ENCODE results near the gene WFS1. TPM values are rescaled to one million over a fixed set of nuclear protein-coding genes. Genes with fewer than 3 reads are reported as not detected.

The WFS1 gene
- total and polyA plus RNA-seq, 2 donors (not counting 3 experiments of a cell fraction or from before 2014, with no cell fraction given), result 48.2 to 70.0 TPM

DNA sequence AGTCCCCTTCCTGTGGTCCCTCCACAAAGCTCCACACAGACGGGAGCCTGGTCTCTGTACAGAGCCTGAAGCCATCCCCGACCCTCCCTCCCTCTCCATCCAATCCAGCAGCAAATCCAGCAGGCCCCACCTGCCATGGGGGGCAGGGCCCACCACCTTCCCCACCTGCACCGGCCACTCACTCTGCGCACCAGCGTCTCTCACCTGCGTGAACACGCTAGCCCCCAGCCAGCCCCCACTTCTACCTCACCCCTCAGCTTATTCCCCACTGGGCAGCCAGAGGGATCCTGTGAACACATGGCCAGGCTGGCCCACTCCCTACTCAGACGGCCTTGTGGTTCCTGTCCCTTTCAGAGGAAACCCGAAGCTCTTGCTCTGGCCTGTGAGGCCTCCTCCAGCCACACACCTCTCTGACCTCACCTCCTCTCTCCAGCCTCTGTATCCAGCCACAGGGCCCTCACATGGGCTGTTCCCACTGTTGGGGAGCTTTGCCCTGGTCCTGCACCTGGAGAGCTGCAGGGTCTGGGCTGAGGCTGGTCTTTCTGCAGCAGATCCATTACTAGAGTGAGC, 70.9 kb downstream of the WFS1 start:
- Histone ChIP-seq H4K20me1 (replicated peaks; ENCODE audit: control insufficient read depth, extremely low read depth, insufficient read depth, low read length) (no peaks in the 10 kb centered on the region), H3K4me2 (ENCODE audit: insufficient read depth, low read length) (no peak overlapping the region), H3K9ac (replicated peaks; ENCODE audit: extremely low read depth, insufficient read depth, low read length) (no peak overlapping the region), H3K4me3 (replicated peaks in 1 of 3; ENCODE audit: insufficient read depth in 1 of 3, low read depth in 1 of 3, low read length in 3 of 3) (no peak overlapping the region), H3K4me1 (ENCODE audit: control insufficient read depth, extremely low read depth, insufficient read depth, low read length) (no peaks in the 10 kb centered on the region), H3K27ac (ENCODE audit: insufficient read depth, low read depth, low read length) (no peak overlapping the region), H3K27me3 (ENCODE audit: control insufficient read depth in 2 of 2, insufficient read depth in 2 of 2, low read length in 2 of 2) (peaks cover 3% of the 10 kb centered on the region in 2 experiments), H3K36me3 (ENCODE audit: control insufficient read depth in 2 of 2, extremely low read depth in 1 of 2, insufficient read depth in 2 of 2, low read length in 2 of 2) (no peaks in the 10 kb centered on the region), H3K9me1 (replicated peaks; ENCODE audit: control insufficient read depth, extremely low read depth, insufficient read depth, low read length) (no peaks in the 10 kb centered on the region), H3K79me2 (ENCODE audit: control insufficient read depth, insufficient read depth, low read length) (no peaks in the 10 kb centered on the region), H3K9me3 (replicated peaks; ENCODE audit: control insufficient read depth, insufficient read depth, low read length) (no peaks in the 10 kb centered on the region), H2AFZ (ENCODE audit: low read depth, low read length) (no peak overlapping the region)
- FAIRE-seq (no peak), DNase-seq (ENCODE audit: low read depth, low spot score) (no peak)
- BruUV-seq (replicated peaks), result no TSS peak
- dilution Hi-C loops (cut with MboI; ENCODE audit: extremely low pct_ligation_motif_present, low sequenced_read_pairs) (no loop called here), intact Hi-C loops (cut with micrococcal nuclease) (no loop called here)
- POLR2A ChIA-PET, result no interaction called here
- CTCF ChIA-PET, result interaction anchor here (3.6 to 5.1 kb wide), 2 partner anchors 9 to 13 kb away, joined by 13 to 24 read pairs; no protein-coding TSS in a partner anchor
- TF ChIP-seq POLR2AphosphoS5 (IDR thresholded peaks at IDR 0.05; ENCODE audit: insufficient read depth, low read depth, low read length) (no peak), POLR2A (IDR thresholded peaks at IDR 0.05; ENCODE audit: low read depth, low read length) (no peak), GATA2 (IDR thresholded peaks at IDR 0.05; ENCODE audit: insufficient read depth, insufficient read length, low read depth, low read length) (no peak), MYC (IDR thresholded peaks at IDR 0.05; ENCODE audit: low read depth, low read length) (no peak), FOS (IDR thresholded peaks at IDR 0.05; ENCODE audit: borderline replicate concordance, insufficient read depth, low read length) (no peak), JUN (IDR thresholded peaks at IDR 0.05; ENCODE audit: borderline replicate concordance, insufficient read depth, insufficient read length, low read depth) (no peak), EZH2 (IDR thresholded peaks at IDR 0.05; ENCODE audit: borderline replicate concordance, low read depth, low read length, severe bottlenecking) (no peak)
- TF ChIP-seq, protein P1, sequence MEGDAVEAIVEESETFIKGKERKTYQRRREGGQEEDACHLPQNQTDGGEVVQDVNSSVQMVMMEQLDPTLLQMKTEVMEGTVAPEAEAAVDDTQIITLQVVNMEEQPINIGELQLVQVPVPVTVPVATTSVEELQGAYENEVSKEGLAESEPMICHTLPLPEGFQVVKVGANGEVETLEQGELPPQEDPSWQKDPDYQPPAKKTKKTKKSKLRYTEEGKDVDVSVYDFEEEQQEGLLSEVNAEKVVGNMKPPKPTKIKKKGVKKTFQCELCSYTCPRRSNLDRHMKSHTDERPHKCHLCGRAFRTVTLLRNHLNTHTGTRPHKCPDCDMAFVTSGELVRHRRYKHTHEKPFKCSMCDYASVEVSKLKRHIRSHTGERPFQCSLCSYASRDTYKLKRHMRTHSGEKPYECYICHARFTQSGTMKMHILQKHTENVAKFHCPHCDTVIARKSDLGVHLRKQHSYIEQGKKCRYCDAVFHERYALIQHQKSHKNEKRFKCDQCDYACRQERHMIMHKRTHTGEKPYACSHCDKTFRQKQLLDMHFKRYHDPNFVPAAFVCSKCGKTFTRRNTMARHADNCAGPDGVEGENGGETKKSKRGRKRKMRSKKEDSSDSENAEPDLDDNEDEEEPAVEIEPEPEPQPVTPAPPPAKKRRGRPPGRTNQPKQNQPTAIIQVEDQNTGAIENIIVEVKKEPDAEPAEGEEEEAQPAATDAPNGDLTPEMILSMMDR (IDR thresholded peaks at IDR 0.05; ENCODE audit: extremely low read depth in 1 of 2, insufficient read depth in 1 of 2, low read depth in 1 of 2, low read length in 2 of 2), result no peak
- TF ChIP-seq, protein P2, sequence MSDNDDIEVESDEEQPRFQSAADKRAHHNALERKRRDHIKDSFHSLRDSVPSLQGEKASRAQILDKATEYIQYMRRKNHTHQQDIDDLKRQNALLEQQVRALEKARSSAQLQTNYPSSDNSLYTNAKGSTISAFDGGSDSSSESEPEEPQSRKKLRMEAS (IDR thresholded peaks at IDR 0.05; ENCODE audit: insufficient read depth, insufficient read length), result no peak
